Spleen (tissue), 11 donors: ENCODE data around the gene GNB3. TPM values are rescaled to one million over a fixed set of nuclear protein-coding genes. Genes with fewer than 3 reads are reported as not detected.

ENCODE experiments used
- DNase-seq: peaks from one replicate; pipeline ENCODE4 v3.0.0-alpha.2; 2020
- H3K27ac ChIP-seq, 8 donors: fragments of 200-600 bp; sonication (generic) in 7 of 8; 1 replicate in 4 of 8; 2 replicates in 4 of 8; pipeline versions ENCODE4 v1.5.0 to v1.8.0; 2016 to 2021; ENCODE audit warnings: inconsistent platforms in 4 of 8, mild to moderate bottlenecking in 4 of 8, moderate library complexity in 1 of 8
- H3K27me3 ChIP-seq, 7 donors: fragments of 200-600 bp; sonication (generic) in 6 of 7; replicated peaks in 1 of 7; 1 replicate in 4 of 7; 2 replicates in 3 of 7; pipeline versions ENCODE4 v1.5.0 to v1.8.0; 2016 to 2021; ENCODE audit warnings: inconsistent platforms in 3 of 7, mild to moderate bottlenecking in 1 of 7
- H3K36me3 ChIP-seq, 6 donors: fragments of 200-600 bp; sonication (generic) in 5 of 6; 1 replicate in 4 of 6; 2 replicates in 2 of 6; pipeline versions ENCODE4 v1.5.0 to v1.8.0; 2016 to 2021; ENCODE audit warnings: inconsistent platforms in 2 of 6
- H3K4me1 ChIP-seq, 6 donors: fragments of 200-600 bp; sonication (generic) in 5 of 6; 1 replicate in 3 of 6; 2 replicates in 3 of 6; pipeline versions ENCODE4 v1.5.0 to v1.8.0; 2016 to 2021; ENCODE audit warnings: inconsistent platforms in 3 of 6
- H3K4me3 ChIP-seq, 8 donors: fragments of 200-600 bp; sonication (generic) in 7 of 8; 1 replicate in 4 of 8; 2 replicates in 4 of 8; pipeline versions ENCODE4 v1.5.0 to v1.8.0; 2016 to 2021; ENCODE audit warnings: inconsistent platforms in 4 of 8, mild to moderate bottlenecking in 4 of 8, moderate library complexity in 2 of 8
- H3K9me3 ChIP-seq, 8 donors: fragments of 200-600 bp; sonication (generic) in 7 of 8; 1 replicate in 4 of 8; 2 replicates in 4 of 8; pipeline versions ENCODE4 v1.5.0 to v1.8.0; 2016 to 2021; ENCODE audit warnings: inconsistent platforms in 4 of 8
- POLR2A ChIP-seq, 3 donors: fragments of 450-650 bp; IDR thresholded peaks; one replicate each; pipeline ENCODE4 v1.5.1; 2017; ENCODE audit warnings: antibody characterized with exemption in 3 of 3, mild to moderate bottlenecking in 1 of 3
- POLR2AphosphoS5 ChIP-seq, 3 donors: sonication (generic); formaldehyde crosslinking; IDR thresholded peaks; one replicate each; pipeline ENCODE4 v1.5.1; 2017; ENCODE audit warnings: antibody characterized with exemption in 3 of 3
- WGBS, 5 donors: extraction: QIAGEN DNeasy Blood & Tissue Kit in 3 of 5; methylation state at CpG; one replicate each; pipeline versions ENCODE4 v1.1.5 to v1.1.7; 2013 to 2018; 5-methylcytosine and 5-hydroxymethylcytosine counted together
- intact Hi-C: fragments of 100-400 bp; cut with DNase I; formaldehyde crosslinking; loops from one replicate; pipeline ENCODE4 v1.15.0; 2023; ENCODE audit warnings: low total_unique reads
- polyA plus RNA-seq, 3 donors: library from polyadenylated mRNA; stranded (reverse); fragments of 200-250 nt; gene quantifications; one replicate each; pipeline ENCODE4 v1.2.1, GENCODE V29; 2013
- total RNA-seq, 7 donors: library from RNA; depleted of rRNA in 3 of 7; stranded (reverse); fragments of >200 nt in 3 of 7; fragmentation: NEBNext Ultra II Directional in 4 of 7; extraction: Animal tissue kit (Norgen Biotek cat#: 25700) in 4 of 7; gene quantifications; one replicate each; pipeline versions ENCODE4 v1.1.0 to v1.2.1, GENCODE V29; 2016 to 2021
- TF ChIP-seq, protein P1 (sequence below), 11 experiments: fragments of 200-600 bp in 7 of 11; fragments of 450-650 bp in 4 of 11; sonication (generic) in 4 of 11; IDR thresholded peaks in 8 of 11; conservative IDR thresholded peaks in 3 of 11; 1 replicate in 7 of 11; 2 replicates in 4 of 11; pipeline versions ENCODE4 v1.4.0 to v1.8.0; 2016 to 2021; ENCODE audit warnings: antibody characterized with exemption in 11 of 11, inconsistent platforms in 4 of 11, mild to moderate bottlenecking in 1 of 11
- donor health status: healthy with polysubstance abuse.
- donor health status: DM: no; HTN: no; CAD: no; lungs with moderate emphysema.
- donor health status: DM: no; HTN: no; CAD: no.
- donor health status: Bipolar disorder and iron deficiency.
- donor health status: healthy.
- donor health status: DM: no; HTN: no; CAD: no.
- donor health status: DM: yes; HTN: yes; CAD: no.

The GNB3 gene
- total and polyA plus RNA-seq, 10 donors: 0.75 to 3.9 (median 1.3) TPM

DNA sequence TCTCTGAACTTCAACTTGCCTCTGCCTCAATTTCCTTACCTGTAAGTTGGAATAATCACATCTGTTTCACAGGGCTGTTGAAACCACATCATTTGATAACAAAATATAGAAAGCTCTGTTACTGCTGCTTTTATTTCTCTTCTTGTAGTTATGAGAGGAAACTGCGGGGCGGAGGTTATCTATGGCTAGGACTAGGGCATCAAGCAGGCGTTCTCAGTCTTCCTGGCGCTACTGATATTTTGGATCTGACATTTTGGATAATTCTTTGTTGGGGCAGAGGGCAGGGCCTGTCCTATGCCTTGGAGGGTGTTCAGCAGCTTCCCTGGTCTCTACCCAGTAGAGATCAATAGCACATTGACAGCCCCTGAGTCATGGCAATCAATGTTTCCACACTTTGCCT, 8.6 kb upstream of the GNB3 start:
- no peak for DNase-seq
- H3K27me3 ChIP-seq: peaks cover 0 to 35% (median 29%) of the 10 kb centered on the region in 7 donors
- WGBS, 5 donors: 58 to 79% (median 75%) methylated on average over 4 of the region's 4 CpGs
- H3K4me1 ChIP-seq: peaks cover 4 to 60% (median 41%) of the 10 kb centered on the region in 6 donors
- no peak overlapping the region for H3K27ac ChIP-seq
- no peaks in the 10 kb centered on the region for H3K9me3 ChIP-seq
- TF ChIP-seq POLR2A (IDR thresholded peaks at IDR 0.05): no peak
- peak in 1 of 3 donors; percentile 57 for TF ChIP-seq POLR2AphosphoS5 (IDR thresholded peaks at IDR 0.05)
- peaks cover 0 to 3% (median 0%) of the 10 kb centered on the region in 6 donors for H3K36me3 ChIP-seq
- intact Hi-C loops: no loop called here
- no peak overlapping the region for H3K4me3 ChIP-seq

DNA sequence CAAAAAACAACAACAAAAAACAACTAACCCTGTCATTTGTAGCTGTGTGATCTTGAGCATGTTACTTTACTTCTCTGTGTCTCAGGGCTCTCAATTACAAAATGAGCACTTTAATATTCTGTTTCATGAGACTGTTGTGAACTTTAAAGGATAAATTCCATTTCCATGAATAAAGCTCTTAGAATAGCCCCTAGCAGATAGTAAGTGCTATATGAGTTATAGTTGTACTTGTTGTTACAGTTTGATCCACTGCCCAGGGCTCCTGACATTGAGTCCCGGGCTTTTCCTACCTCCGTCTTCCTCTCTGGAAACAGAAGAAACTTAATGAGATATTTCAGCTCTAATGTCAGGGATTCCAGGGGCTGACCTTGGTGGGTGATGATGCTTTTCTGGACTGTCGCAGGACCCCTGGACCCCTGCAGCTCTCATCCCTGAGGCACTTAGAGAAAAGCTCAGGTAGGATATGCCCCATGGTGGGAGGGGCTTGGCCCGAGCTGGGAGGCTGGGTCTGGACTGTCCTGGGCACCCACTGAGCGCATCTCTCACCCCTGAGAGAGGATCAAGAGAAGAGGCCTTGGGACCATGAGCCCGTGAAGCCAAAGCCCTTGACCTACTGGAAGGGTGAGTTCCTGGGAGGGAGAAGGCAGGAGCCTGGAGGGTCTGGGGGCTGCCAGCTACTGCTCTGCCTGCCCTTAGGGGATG, 7.4 kb upstream of the GNB3 start:
- TF ChIP-seq POLR2A (IDR thresholded peaks at IDR 0.05) (no peak), POLR2AphosphoS5 (IDR thresholded peaks at IDR 0.05) (no peak)
- TF ChIP-seq, protein P1, sequence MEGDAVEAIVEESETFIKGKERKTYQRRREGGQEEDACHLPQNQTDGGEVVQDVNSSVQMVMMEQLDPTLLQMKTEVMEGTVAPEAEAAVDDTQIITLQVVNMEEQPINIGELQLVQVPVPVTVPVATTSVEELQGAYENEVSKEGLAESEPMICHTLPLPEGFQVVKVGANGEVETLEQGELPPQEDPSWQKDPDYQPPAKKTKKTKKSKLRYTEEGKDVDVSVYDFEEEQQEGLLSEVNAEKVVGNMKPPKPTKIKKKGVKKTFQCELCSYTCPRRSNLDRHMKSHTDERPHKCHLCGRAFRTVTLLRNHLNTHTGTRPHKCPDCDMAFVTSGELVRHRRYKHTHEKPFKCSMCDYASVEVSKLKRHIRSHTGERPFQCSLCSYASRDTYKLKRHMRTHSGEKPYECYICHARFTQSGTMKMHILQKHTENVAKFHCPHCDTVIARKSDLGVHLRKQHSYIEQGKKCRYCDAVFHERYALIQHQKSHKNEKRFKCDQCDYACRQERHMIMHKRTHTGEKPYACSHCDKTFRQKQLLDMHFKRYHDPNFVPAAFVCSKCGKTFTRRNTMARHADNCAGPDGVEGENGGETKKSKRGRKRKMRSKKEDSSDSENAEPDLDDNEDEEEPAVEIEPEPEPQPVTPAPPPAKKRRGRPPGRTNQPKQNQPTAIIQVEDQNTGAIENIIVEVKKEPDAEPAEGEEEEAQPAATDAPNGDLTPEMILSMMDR (IDR thresholded peaks at IDR 0.05 in 8 of 11, conservative IDR thresholded peaks at IDR 0.05 in 3 of 11): no peak
- Histone ChIP-seq H3K27me3 (peaks cover 0 to 23% (median 19%) of the 10 kb centered on the region in 7 donors), H3K36me3 (peaks cover 0 to 13% (median 0%) of the 10 kb centered on the region in 6 donors), H3K4me1 (peaks cover 0 to 49% (median 31%) of the 10 kb centered on the region in 6 donors), H3K4me3 (no peak overlapping the region), H3K9me3 (no peaks in the 10 kb centered on the region), H3K27ac (no peak overlapping the region)
- DNase-seq: no peak
- intact Hi-C loops: no loop called here
- 69 to 89% (median 82%) methylated on average over 5 to 6 of the region's 6 CpGs for WGBS, 5 donors

DNA sequence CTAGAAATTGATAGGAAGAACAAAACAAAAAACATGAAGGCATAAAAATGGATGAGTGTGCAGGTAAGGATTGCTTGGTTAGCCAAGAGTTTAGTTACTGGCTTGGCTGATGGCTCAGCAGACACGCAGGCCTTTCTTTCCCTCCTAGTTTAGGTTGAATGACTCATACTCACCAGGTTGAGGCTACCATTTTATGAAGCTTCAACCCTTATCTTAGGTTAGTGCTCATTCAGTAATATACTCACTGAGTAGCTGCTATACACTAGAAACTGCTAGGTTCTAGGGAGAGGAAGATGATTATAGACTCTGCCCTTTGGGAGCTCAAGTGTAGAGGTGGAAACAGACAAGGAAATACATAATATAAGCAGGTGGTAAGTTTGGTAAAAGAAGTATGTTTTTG, 6.5 kb upstream of the GNB3 start:
- 52 to 88% (median 82%) methylated on average over 1 of the region's 1 CpG for WGBS, 5 donors
- intact Hi-C loops: no loop called here
- Histone ChIP-seq H3K9me3 (no peaks in the 10 kb centered on the region), H3K4me3 (no peak overlapping the region), H3K36me3 (peaks cover 0 to 13% (median 0%) of the 10 kb centered on the region in 6 donors), H3K27ac (no peak overlapping the region), H3K27me3 (peaks cover 0 to 13% (median 9%) of the 10 kb centered on the region in 7 donors), H3K4me1 (peaks cover 0 to 43% (median 24%) of the 10 kb centered on the region in 6 donors)
- TF ChIP-seq, protein P1 (IDR thresholded peaks at IDR 0.05 in 8 of 11, conservative IDR thresholded peaks at IDR 0.05 in 3 of 11): no peak
- no peak for TF ChIP-seq POLR2A (IDR thresholded peaks at IDR 0.05)
- no peak for TF ChIP-seq POLR2AphosphoS5 (IDR thresholded peaks at IDR 0.05)
- no peak for DNase-seq

DNA sequence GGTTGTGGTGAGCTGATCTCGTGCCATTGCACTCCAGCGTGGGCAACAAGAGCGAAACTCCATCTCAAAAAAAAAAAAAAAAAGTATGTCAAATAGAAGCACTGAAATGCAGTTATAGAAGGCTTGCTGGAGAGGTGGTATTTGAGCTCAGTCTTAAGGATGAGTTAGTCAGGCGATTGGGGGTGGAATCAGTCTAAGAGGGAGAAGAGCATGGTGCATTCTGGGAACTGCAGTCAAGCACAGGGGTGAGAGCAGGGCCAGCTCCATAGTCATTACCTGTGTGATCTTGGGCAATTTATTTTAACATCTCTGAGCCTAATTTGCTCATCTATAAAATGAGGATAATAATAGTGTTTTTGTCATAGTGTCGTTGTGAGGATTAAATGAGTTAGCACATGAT, 5.9 kb upstream of the GNB3 start:
- H3K9me3 ChIP-seq: no peaks in the 10 kb centered on the region
- peaks cover 0 to 13% (median 0%) of the 10 kb centered on the region in 6 donors for H3K36me3 ChIP-seq
- WGBS, 5 donors: 71 to 97% (median 80%) methylated on average over 5 of the region's 5 CpGs
- no peak for DNase-seq
- H3K4me1 ChIP-seq: peaks cover 0 to 43% (median 23%) of the 10 kb centered on the region in 6 donors
- intact Hi-C loops: no loop called here
- no peak overlapping the region for H3K4me3 ChIP-seq
- H3K27me3 ChIP-seq: peaks cover 0 to 7% (median 3%) of the 10 kb centered on the region in 7 donors
- TF ChIP-seq POLR2A (IDR thresholded peaks at IDR 0.05) (no peak), POLR2AphosphoS5 (IDR thresholded peaks at IDR 0.05) (no peak)
- TF ChIP-seq, protein P1 (IDR thresholded peaks at IDR 0.05 in 8 of 11, conservative IDR thresholded peaks at IDR 0.05 in 3 of 11): no peak
- no peak overlapping the region for H3K27ac ChIP-seq
